GM23338 (cell line): ENCODE results near the gene ORAI2. TPM values are rescaled to one million over a fixed set of nuclear protein-coding genes. Genes with fewer than 3 reads are reported as not detected.

Experiments
- ATAC-seq: fragments of 200-7000 bp; cut with Tn5 transposase; 3 replicates; pipeline ENCODE4 v1.9.1; 2020
- DNase-seq: peaks from one replicate; pipeline ENCODE4 v3.0.0-alpha.2; 2015; ENCODE audit warnings: low spot score
- H2AFZ ChIP-seq: fragments of 200-600 bp; sonication (generic); 2 replicates; pipeline ENCODE4 v1.8.0; 2016; ENCODE audit warnings: antibody characterized with exemption, mild to moderate bottlenecking, moderate library complexity
- H3F3A ChIP-seq: fragments of 200-600 bp; sonication (generic); replicated peaks from 2 replicates; pipeline ENCODE4 v1.8.0; 2017; ENCODE audit warnings: antibody characterized with exemption, mixed run types, low read depth
- H3K27ac ChIP-seq: fragments of 200-600 bp; sonication (generic); 2 replicates; pipeline ENCODE4 v1.6.1; 2016; ENCODE audit warnings: low read depth
- H3K27me3 ChIP-seq: fragments of 200-600 bp; sonication (generic); 2 replicates; pipeline ENCODE4 v1.8.0; 2016; ENCODE audit warnings: mild to moderate bottlenecking, mixed run types, moderate library complexity; ENCODE audit not compliant: insufficient read depth
- H3K36me3 ChIP-seq: fragments of 200-600 bp; sonication (generic); 2 replicates; pipeline ENCODE4 v1.8.0; 2016; ENCODE audit warnings: mild to moderate bottlenecking; ENCODE audit not compliant: insufficient read depth
- H3K4me1 ChIP-seq: fragments of 200-600 bp; sonication (generic); 2 replicates; pipeline ENCODE4 v1.8.0; 2016; ENCODE audit warnings: mild to moderate bottlenecking, moderate library complexity; ENCODE audit not compliant: insufficient read depth
- H3K4me2 ChIP-seq: fragments of 200-600 bp; sonication (generic); 2 replicates; pipeline ENCODE4 v1.7.1; 2017; ENCODE audit warnings: mixed run types
- H3K4me3 ChIP-seq: fragments of 200-600 bp; sonication (generic); 2 replicates; pipeline ENCODE4 v1.6.1; 2016; ENCODE audit warnings: mixed run types
- H3K79me2 ChIP-seq: fragments of 200-600 bp; sonication (generic); replicated peaks from 2 replicates; pipeline ENCODE4 v1.8.0; 2017; ENCODE audit warnings: mild to moderate bottlenecking; ENCODE audit not compliant: insufficient read depth
- H3K9me2 ChIP-seq: fragments of 200-600 bp; sonication (generic); 2 replicates; pipeline ENCODE4 v1.8.0; 2017; ENCODE audit not compliant: insufficient read depth
- H4K20me1 ChIP-seq: fragments of 200-600 bp; sonication (generic); replicated peaks from 2 replicates; pipeline ENCODE4 v1.8.0; 2017; ENCODE audit warnings: mild to moderate bottlenecking; ENCODE audit not compliant: insufficient read depth
- H3K27ac Mint-ChIP-seq: 2 replicates; pipeline ENCODE4 v1.8.0; 2020; ENCODE audit warnings: inconsistent platforms, mild to moderate bottlenecking, moderate library complexity, mixed read lengths
- H3K27me3 Mint-ChIP-seq: 3 replicates; pipeline ENCODE4 v1.8.0; 2022; ENCODE audit warnings: low read depth, mild to moderate bottlenecking, moderate library complexity, mixed read lengths, inconsistent platforms; ENCODE audit not compliant: insufficient read depth, poor library complexity
- H3K36me3 Mint-ChIP-seq: 3 replicates; pipeline ENCODE4 v1.8.0; 2021; ENCODE audit warnings: low read depth, mild to moderate bottlenecking, inconsistent platforms, moderate library complexity, mixed read lengths
- H3K4me1 Mint-ChIP-seq: 3 replicates; pipeline ENCODE4 v1.8.0; 2020; ENCODE audit warnings: mild to moderate bottlenecking, inconsistent platforms, mixed read lengths
- H3K4me3 Mint-ChIP-seq: 3 replicates; pipeline ENCODE4 v1.8.0; 2021; ENCODE audit warnings: moderate library complexity, mild to moderate bottlenecking, inconsistent platforms, mixed read lengths
- H3K9me3 Mint-ChIP-seq: 3 replicates; pipeline ENCODE4 v1.8.0; 2020; ENCODE audit warnings: moderate library complexity, mild to moderate bottlenecking, inconsistent platforms, mixed read lengths
- CREB1 ChIP-seq: fragments of 250-450 bp; sonication (Bioruptor Pico); IDR thresholded peaks from 2 replicates; pipeline ENCODE4 v1.5.0; 2020; ENCODE audit warnings: low read depth, mild to moderate bottlenecking, moderate library complexity
- CTCF ChIP-seq, 2 experiments: fragments of 200-600 bp in 1 of 2; sonication (generic) in 1 of 2; conservative IDR thresholded peaks; 2 replicates each; pipeline versions ENCODE4 v1.5.1 to v1.6.1; 2016 to 2017; ENCODE audit warnings: antibody characterized with exemption in 2 of 2, low read depth in 2 of 2, mild to moderate bottlenecking in 2 of 2, moderate library complexity in 1 of 2
- ETS1 ChIP-seq: IDR thresholded peaks from 2 replicates; pipeline ENCODE4 v1.6.1; 2016; ENCODE audit warnings: antibody characterized with exemption
- EZH2 ChIP-seq: fragments of 200-600 bp; sonication (generic); IDR thresholded peaks from one replicate; pipeline ENCODE4 v1.8.0; 2017; ENCODE audit warnings: antibody characterized with exemption, mild to moderate bottlenecking, low read depth; ENCODE audit not compliant: unreplicated experiment
- EZH2phosphoT487 ChIP-seq: fragments of 200-600 bp; sonication (generic); IDR thresholded peaks from one replicate; pipeline ENCODE4 v1.8.1; 2018; ENCODE audit warnings: antibody characterized with exemption; ENCODE audit not compliant: unreplicated experiment
- JUNB ChIP-seq: IDR thresholded peaks from one replicate; pipeline ENCODE4 v1.6.1; 2016; ENCODE audit warnings: antibody characterized with exemption; ENCODE audit not compliant: unreplicated experiment
- NANOG ChIP-seq: IDR thresholded peaks from 2 replicates; pipeline ENCODE4 v1.6.1; 2016; ENCODE audit warnings: antibody characterized with exemption, borderline replicate concordance
- REST ChIP-seq: IDR thresholded peaks from one replicate; pipeline ENCODE4 v1.6.1; 2018; ENCODE audit warnings: antibody characterized with exemption; ENCODE audit not compliant: unreplicated experiment
- STAT1 ChIP-seq: IDR thresholded peaks from one replicate; pipeline ENCODE4 v1.6.1; 2016; ENCODE audit warnings: antibody characterized with exemption; ENCODE audit not compliant: unreplicated experiment
- ZNF114 ChIP-seq: fragments of 250-450 bp; sonication (Bioruptor Pico); IDR thresholded peaks from 2 replicates; pipeline ENCODE4 v1.5.0; 2020; ENCODE audit warnings: mild to moderate bottlenecking, moderate library complexity
- ZNF331 ChIP-seq: fragments of 250-450 bp; sonication (Bioruptor Pico); IDR thresholded peaks from 2 replicates; pipeline ENCODE4 v1.5.0; 2020; ENCODE audit warnings: low read depth, mild to moderate bottlenecking, moderate library complexity
- ZNF462 ChIP-seq: fragments of 250-450 bp; sonication (Bioruptor Pico); IDR thresholded peaks from 2 replicates; pipeline ENCODE4 v1.5.0; 2020; ENCODE audit warnings: mild to moderate bottlenecking, moderate library complexity
- polyA plus RNA-seq: library from polyadenylated mRNA; unstranded; fragments of >200 nt; fragmentation: Nextera tagmentation; extraction: Ambion mirVana; gene quantifications from 2 replicates; pipeline ENCODE4 v1.2.1, GENCODE V29; 2016
- total RNA-seq: library from RNA; depleted of rRNA; stranded (reverse); fragments of >200 nt; shearing (Covaris generic); gene quantifications from 2 replicates; pipeline ENCODE4 v1.2.3, GENCODE V29; 2014

The ORAI2 gene
- total and polyA plus RNA-seq, 2 experiments from 2014 or later, result 6.6 to 33.8 TPM

- no peak overlapping the region for H3K27ac Mint-ChIP-seq
- peaks cover 2% of the 10 kb centered on the region for H3F3A ChIP-seq
- H4K20me1 ChIP-seq, result peaks cover 24% of the 10 kb centered on the region
- no peaks in the 10 kb centered on the region; the same call in 1 of the 2 replicates for H3K79me2 ChIP-seq
- no peak overlapping the region for H3K4me2 ChIP-seq
- no peaks in the 10 kb centered on the region for H3K9me2 ChIP-seq
- H3K4me3 Mint-ChIP-seq, result no peak overlapping the region
- H3K27me3 ChIP-seq, result no peaks in the 10 kb centered on the region
- no peaks in the 10 kb centered on the region for H3K4me1 Mint-ChIP-seq
- TF ChIP-seq ETS1 (no peak), CREB1 (CRISPR knock-in tag) (no peak), EZH2 (no peak), STAT1 (no peak), CTCF (conservative IDR thresholded peaks at IDR 0.05; ENCODE audit: low read depth in 2 of 2) (no peak), ZNF331 (CRISPR knock-in tag) (no peak), REST (no peak), EZH2phosphoT487 (no peak), NANOG (no peak), ZNF462 (CRISPR knock-in tag) (no peak), ZNF114 (no peak), JUNB (no peak)
- H3K9me3 Mint-ChIP-seq, result peaks cover 8% of the 10 kb centered on the region; the same call in 2 of the 3 replicates
- H3K27me3 Mint-ChIP-seq, result peaks cover 7% of the 10 kb centered on the region
- no peak overlapping the region for H3K27ac ChIP-seq
- peaks cover 79% of the 10 kb centered on the region for H3K36me3 Mint-ChIP-seq
- peaks cover 40% of the 10 kb centered on the region for H3K36me3 ChIP-seq
- H3K4me1 ChIP-seq, result no peaks in the 10 kb centered on the region
- no peak for DNase-seq
- no peak overlapping the region for H2AFZ ChIP-seq
- no peak overlapping the region for H3K4me3 ChIP-seq
- ATAC-seq, result no peak
Measured at GRCh38 chr7:102410918-102411317, 22.5 kb upstream of the ORAI2 start.
